Nephron (organoid): ENCODE data around the gene KRTAP12-1.

Experiments used
- H3K27ac Mint-ChIP-seq, 3 experiments: 2 replicates each; pipeline ENCODE4 v1.8.0; 2020; ENCODE audit warnings: mixed read lengths in 3 of 3, mild to moderate bottlenecking in 2 of 3, moderate library complexity in 1 of 3
- H3K27me3 Mint-ChIP-seq: 2 replicates; pipeline ENCODE4 v1.8.0; 2021; ENCODE audit warnings: low read depth, mild to moderate bottlenecking, moderate library complexity, mixed read lengths
- H3K36me3 Mint-ChIP-seq: 2 replicates; pipeline ENCODE4 v1.8.0; 2020; ENCODE audit warnings: low read depth, mixed read lengths
- H3K4me1 Mint-ChIP-seq: 2 replicates; pipeline ENCODE4 v1.8.0; 2020; ENCODE audit warnings: mixed read lengths
- H3K4me3 Mint-ChIP-seq, 3 experiments: 2 replicates each; pipeline ENCODE4 v1.8.0; 2020; ENCODE audit warnings: mild to moderate bottlenecking in 3 of 3, mixed read lengths in 3 of 3, moderate library complexity in 2 of 3
- H3K9me3 Mint-ChIP-seq: 2 replicates; pipeline ENCODE4 v1.8.0; 2020; ENCODE audit warnings: mixed read lengths
- TF ChIP-seq, protein P1 (sequence below), 3 experiments: fragments of 200-600 bp; sonication (generic); IDR thresholded peaks; one replicate each; pipeline ENCODE4 v1.5.0; 2021; ENCODE audit warnings: antibody characterized with exemption in 3 of 3; ENCODE audit not compliant: unreplicated experiment in 3 of 3

The KRTAP12-1 gene

DNA sequence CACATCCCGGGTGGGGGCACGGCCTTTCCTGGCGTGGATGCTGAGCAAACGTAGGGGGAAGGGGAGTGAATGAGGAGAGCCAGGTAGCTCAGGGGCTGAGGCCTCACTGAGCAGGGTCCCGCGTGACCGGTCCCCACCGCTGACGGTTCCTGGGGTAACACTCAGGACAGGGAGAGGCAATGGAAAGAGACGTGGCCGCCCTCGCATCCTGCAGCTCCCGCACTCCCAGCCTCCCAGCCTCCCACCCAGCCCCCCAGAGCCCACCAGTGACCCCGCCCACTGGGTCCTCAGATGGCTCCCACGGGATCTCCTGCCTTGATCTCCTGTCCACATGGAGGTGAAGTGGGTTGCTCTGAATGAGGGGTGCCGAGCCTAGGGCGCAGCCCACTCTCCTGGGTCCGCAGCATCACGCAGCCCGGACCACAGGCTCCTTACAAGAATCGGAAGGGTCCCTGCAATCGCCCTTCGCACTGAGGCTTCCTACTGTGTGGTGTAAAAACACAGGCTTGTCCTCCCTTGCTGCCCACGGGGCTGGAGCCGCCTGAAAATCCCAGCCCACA lies 27.0 kb upstream of the KRTAP12-1 start:
- H3K4me3 Mint-ChIP-seq, result peak overlapping the region in 2 of 3 experiments; percentile 50 to 56
- no peak overlapping the region for H3K27ac Mint-ChIP-seq
- peaks cover 19% of the 10 kb centered on the region for H3K4me1 Mint-ChIP-seq
- peaks cover 5% of the 10 kb centered on the region for H3K9me3 Mint-ChIP-seq
- H3K36me3 Mint-ChIP-seq, result no peaks in the 10 kb centered on the region
- peaks cover 100% of the 10 kb centered on the region for H3K27me3 Mint-ChIP-seq
- TF ChIP-seq, protein P1, sequence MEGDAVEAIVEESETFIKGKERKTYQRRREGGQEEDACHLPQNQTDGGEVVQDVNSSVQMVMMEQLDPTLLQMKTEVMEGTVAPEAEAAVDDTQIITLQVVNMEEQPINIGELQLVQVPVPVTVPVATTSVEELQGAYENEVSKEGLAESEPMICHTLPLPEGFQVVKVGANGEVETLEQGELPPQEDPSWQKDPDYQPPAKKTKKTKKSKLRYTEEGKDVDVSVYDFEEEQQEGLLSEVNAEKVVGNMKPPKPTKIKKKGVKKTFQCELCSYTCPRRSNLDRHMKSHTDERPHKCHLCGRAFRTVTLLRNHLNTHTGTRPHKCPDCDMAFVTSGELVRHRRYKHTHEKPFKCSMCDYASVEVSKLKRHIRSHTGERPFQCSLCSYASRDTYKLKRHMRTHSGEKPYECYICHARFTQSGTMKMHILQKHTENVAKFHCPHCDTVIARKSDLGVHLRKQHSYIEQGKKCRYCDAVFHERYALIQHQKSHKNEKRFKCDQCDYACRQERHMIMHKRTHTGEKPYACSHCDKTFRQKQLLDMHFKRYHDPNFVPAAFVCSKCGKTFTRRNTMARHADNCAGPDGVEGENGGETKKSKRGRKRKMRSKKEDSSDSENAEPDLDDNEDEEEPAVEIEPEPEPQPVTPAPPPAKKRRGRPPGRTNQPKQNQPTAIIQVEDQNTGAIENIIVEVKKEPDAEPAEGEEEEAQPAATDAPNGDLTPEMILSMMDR (IDR thresholded peaks at IDR 0.05; ENCODE audit: unreplicated experiment in 3 of 3), result no peak

DNA sequence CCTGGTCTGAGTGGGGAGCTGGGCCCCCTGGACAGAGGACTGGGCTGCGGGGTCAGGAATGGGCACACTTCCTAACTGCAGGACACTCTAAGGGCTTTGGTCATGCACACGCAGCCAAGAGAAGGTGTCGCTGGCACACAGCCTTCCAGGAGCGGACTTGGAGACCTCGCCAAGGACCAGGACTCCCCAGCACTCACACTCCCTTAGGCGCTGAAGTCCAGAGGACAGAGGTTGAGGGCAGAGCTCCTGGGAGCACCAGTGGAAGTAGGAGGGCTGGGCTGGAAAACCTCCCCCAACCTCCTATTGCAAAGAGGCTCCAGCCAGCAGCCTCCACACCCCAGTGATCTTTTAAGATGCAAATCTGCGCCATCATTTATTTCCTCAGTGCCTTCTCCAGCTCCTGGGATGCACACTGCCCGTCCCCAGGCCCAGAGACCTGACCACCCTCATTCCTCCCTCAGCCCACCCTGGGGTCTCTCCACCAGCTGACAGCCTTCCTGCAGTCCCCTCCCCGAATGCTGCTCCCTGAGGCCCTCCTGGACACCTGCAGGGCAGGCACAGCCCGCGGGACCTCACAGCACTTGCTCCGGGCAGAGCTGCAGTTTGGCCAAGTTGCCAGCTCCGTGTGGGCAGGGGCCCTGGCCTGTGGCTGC lies 26.4 kb upstream of the KRTAP12-1 start:
- Mint-ChIP-seq H3K36me3 (no peaks in the 10 kb centered on the region), H3K27me3 (peaks cover 100% of the 10 kb centered on the region), H3K27ac (no peak overlapping the region), H3K4me1 (peaks cover 19% of the 10 kb centered on the region), H3K4me3 (no peak overlapping the region), H3K9me3 (peaks cover 5% of the 10 kb centered on the region)
- TF ChIP-seq, protein P1 (IDR thresholded peaks at IDR 0.05; ENCODE audit: unreplicated experiment in 3 of 3), result no peak

DNA sequence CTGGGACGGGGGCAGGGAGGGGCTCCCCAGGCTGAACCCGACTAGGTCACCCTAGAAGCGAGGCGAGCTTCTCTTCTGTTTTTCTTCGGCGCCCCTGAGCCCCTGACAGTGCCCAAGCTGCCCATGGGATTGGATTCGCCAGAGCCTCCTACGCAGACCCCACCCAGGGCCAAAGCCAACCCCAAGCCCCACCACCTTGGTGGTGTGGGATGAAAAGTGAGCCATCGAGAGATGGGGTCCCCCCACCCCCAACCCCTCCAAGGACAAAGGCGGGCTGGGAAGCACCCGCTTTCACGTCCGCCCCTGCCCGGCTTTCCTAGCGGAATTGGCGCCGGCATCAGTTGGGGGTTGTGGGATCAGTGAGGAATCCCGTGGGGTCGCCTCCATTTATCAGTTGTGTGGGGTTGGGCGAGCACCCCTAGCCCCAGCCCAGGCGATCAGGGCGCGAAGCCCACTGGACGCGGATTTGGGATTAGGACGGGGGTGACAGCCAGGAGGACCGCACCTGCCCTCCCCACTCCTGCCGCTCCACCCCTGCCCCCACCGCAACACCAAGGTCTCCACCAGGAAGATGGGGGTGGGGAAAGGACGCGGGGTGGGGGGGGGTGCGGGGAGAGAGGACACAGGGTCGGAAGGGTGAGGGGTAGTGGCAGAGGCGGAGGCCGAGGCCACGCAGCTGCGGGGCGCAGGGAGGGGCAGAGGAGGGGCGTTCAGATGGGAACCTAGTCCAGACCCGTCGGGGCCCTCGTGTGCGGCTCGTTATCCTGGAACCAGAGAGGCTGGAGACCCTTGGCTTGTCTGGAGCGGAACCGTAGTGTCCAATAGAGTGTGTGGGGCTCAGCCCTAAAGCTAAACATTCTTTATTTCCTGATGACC lies 25.0 kb upstream of the KRTAP12-1 start:
- H3K27me3 Mint-ChIP-seq, result peaks cover 100% of the 10 kb centered on the region
- H3K27ac Mint-ChIP-seq, result no peak overlapping the region
- TF ChIP-seq, protein P1 (IDR thresholded peaks at IDR 0.05; ENCODE audit: unreplicated experiment in 3 of 3), result no peak
- H3K4me3 Mint-ChIP-seq, result no peak overlapping the region
- peaks cover 19% of the 10 kb centered on the region for H3K4me1 Mint-ChIP-seq
- H3K9me3 Mint-ChIP-seq, result peaks cover 5% of the 10 kb centered on the region
- no peaks in the 10 kb centered on the region for H3K36me3 Mint-ChIP-seq

DNA sequence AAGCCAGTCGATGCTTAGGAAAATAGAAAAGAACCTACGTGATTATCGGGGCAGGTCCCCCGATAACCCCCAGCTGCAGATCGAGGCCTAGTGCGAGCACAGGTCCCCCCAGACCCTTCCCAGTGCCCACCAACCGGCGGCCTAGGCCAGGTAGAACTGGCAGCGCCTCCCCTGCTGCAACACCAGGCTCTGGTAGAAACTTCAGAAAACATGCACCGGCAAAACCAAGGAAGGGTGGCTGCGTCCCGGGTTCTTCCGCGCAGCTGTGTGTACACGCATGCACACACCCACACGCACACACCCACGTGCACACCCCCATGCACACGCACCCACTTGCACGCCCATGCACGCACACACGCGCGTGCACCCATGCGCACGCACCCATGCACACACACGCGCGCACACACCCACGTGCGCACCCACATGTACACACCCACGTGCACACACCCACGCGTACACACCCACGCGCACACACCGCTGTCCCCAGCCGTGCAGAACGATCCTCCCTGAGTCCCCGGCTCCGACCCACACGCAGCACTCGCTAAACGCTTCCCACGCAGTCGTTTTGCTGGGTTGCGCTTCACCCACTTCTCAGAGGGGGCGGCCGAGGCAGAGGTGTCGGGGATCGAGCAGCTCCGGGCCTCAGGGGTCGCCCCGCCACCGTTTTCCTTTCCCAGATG lies 24.2 kb upstream of the KRTAP12-1 start:
- H3K36me3 Mint-ChIP-seq, result no peaks in the 10 kb centered on the region
- TF ChIP-seq, protein P1 (IDR thresholded peaks at IDR 0.05; ENCODE audit: unreplicated experiment in 3 of 3), result no peak
- peaks cover 5% of the 10 kb centered on the region for H3K9me3 Mint-ChIP-seq
- peaks cover 19% of the 10 kb centered on the region for H3K4me1 Mint-ChIP-seq
- no peak overlapping the region for H3K27ac Mint-ChIP-seq
- peaks cover 100% of the 10 kb centered on the region for H3K27me3 Mint-ChIP-seq
- peak overlapping the region in 1 of 3 experiments; percentile 39 for H3K4me3 Mint-ChIP-seq

DNA sequence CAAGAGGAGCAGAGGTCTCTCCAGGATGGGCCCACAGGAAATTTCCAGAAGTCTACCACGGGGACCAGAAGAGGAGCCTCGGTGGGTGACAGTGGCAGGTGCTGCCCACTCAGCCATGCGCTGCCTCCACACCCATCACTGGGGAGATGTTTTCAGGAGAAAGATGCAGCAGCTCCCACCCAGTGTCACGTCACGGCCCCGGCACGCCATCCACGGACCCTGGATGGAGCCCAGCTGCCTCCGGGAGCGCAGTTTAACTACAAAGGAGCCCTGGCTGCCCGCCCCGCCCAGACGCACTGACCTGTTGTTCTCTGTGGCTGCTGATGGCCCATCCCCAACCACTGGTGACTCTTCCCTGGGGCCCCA lies 22.7 kb upstream of the KRTAP12-1 start:
- H3K27me3 Mint-ChIP-seq, result peaks cover 99% of the 10 kb centered on the region
- no peak overlapping the region for H3K4me3 Mint-ChIP-seq
- TF ChIP-seq, protein P1 (IDR thresholded peaks at IDR 0.05; ENCODE audit: unreplicated experiment in 3 of 3), result no peak
- H3K27ac Mint-ChIP-seq, result no peak overlapping the region
- peaks cover 10% of the 10 kb centered on the region for H3K4me1 Mint-ChIP-seq
- H3K9me3 Mint-ChIP-seq, result peaks cover 5% of the 10 kb centered on the region
- H3K36me3 Mint-ChIP-seq, result no peaks in the 10 kb centered on the region
